GM12892 (cell line): ENCODE results near the gene LEF1. TPM values are rescaled to one million over a fixed set of nuclear protein-coding genes. Genes with fewer than 3 reads are reported as not detected.

ENCODE experiments used
- DNase-seq: peaks from one replicate; pipeline ENCODE4 v3.0.0; 2011; ENCODE audit not compliant: insufficient read length
- FAIRE-seq: peaks from 2 replicates; lab custom pipeline; 2011; peaks lifted over from hg19 to GRCh38; lab: Jason Lieb, UNC
- POLR2A ChIP-seq: IDR thresholded peaks from 2 replicates; pipeline ENCODE4 v1.6.1; 2011; ENCODE audit warnings: low read depth, low read length, control low read depth
- POLR2AphosphoS5 ChIP-seq: IDR thresholded peaks from 2 replicates; pipeline ENCODE4 v1.6.1; 2011; ENCODE audit warnings: low read depth, low read length, control low read depth
- TAF1 ChIP-seq: IDR thresholded peaks from 2 replicates; pipeline ENCODE4 v1.6.1; 2011; ENCODE audit warnings: low read depth, mild to moderate bottlenecking, control low read depth, low read length, borderline replicate concordance
- polyA plus RNA-seq: library from polyadenylated mRNA; unstranded; fragments of >200 nt; gene quantifications from one replicate; pipeline ENCODE4 v1.2.1, GENCODE V29; 2012; ENCODE audit warnings: missing spikeins, inconsistent platforms; ENCODE audit not compliant: missing spikeins

Gene LEF1
- polyA plus RNA-seq, result 20.9 TPM

GRCh38 chr4:108168671-108169523 is at the start of gene LEF1:
LEF1 (minus strand) TSS chr4:108168932; CDS start chr4:108167767, 1,165 bp downstream.
- peak; percentile 44; the same call in 1 of the 2 replicates for TF ChIP-seq POLR2A
- no peak for TF ChIP-seq TAF1
- no peak for TF ChIP-seq POLR2AphosphoS5
- DNase-seq (peak; percentile 29), FAIRE-seq (peak; percentile 92)

- no peak for FAIRE-seq
- DNase-seq, result no peak
These were observed 47.8 kb upstream of the LEF1 start for GRCh38 chr4:108216510-108216909.

GRCh38 chr4:108215055-108215454 is 46.3 kb upstream of the LEF1 start:
- FAIRE-seq (no peak), DNase-seq (no peak)
- TF ChIP-seq POLR2A (no peak), TAF1 (no peak), POLR2AphosphoS5 (no peak)

More at GRCh38 chr4:108216510-108216909, 47.8 kb upstream of the LEF1 start:
- TF ChIP-seq TAF1 (no peak), POLR2AphosphoS5 (no peak), POLR2A (no peak)

GRCh38 chr4:108213723-108214122 is 45.0 kb upstream of the LEF1 start:
- no peak for FAIRE-seq
- no peak for TF ChIP-seq POLR2A
- no peak for TF ChIP-seq POLR2AphosphoS5
- no peak for TF ChIP-seq TAF1
- no peak for DNase-seq

- DNase-seq (no peak), FAIRE-seq (no peak)
- TF ChIP-seq POLR2AphosphoS5 (no peak), TAF1 (no peak), POLR2A (no peak)
These were observed 44.6 kb upstream of the LEF1 start for GRCh38 chr4:108213308-108213707.

- no peak for TF ChIP-seq POLR2AphosphoS5
- no peak for TF ChIP-seq POLR2A
- TF ChIP-seq TAF1, result no peak
- DNase-seq (no peak), FAIRE-seq (no peak)
These were observed 42.5 kb upstream of the LEF1 start for GRCh38 chr4:108210989-108211835.

- TF ChIP-seq TAF1, result no peak
- no peak for TF ChIP-seq POLR2A
- no peak for TF ChIP-seq POLR2AphosphoS5
- FAIRE-seq (no peak), DNase-seq (no peak)
These were observed 40.8 kb upstream of the LEF1 start for GRCh38 chr4:108209489-108209888.

- TF ChIP-seq TAF1 (no peak), POLR2A (no peak), POLR2AphosphoS5 (no peak)
- FAIRE-seq (no peak), DNase-seq (no peak)
These were observed 37.1 kb upstream of the LEF1 start for GRCh38 chr4:108205859-108206258.

- DNase-seq, result no peak
- TF ChIP-seq POLR2A (no peak), TAF1 (no peak), POLR2AphosphoS5 (no peak)
- FAIRE-seq, result no peak
These were observed 35.8 kb upstream of the LEF1 start for GRCh38 chr4:108204518-108204917.

- TF ChIP-seq POLR2A, result no peak
- TF ChIP-seq POLR2AphosphoS5, result no peak
- no peak for TF ChIP-seq TAF1
- FAIRE-seq (no peak), DNase-seq (no peak)
These were observed 34.6 kb upstream of the LEF1 start for GRCh38 chr4:108203377-108203776.

- TF ChIP-seq POLR2AphosphoS5 (no peak), POLR2A (no peak), TAF1 (no peak)
- no peak for FAIRE-seq
- DNase-seq, result no peak
These were observed 33.0 kb upstream of the LEF1 start for GRCh38 chr4:108201774-108202173.
